GM19397 (cell line): ENCODE results near the gene KIF16B.
A peak's percentile ranks its signal among the peaks of the same experiment; 100 is the strongest.
"Not testable (repeated sequence)": the region's sequence is repeated elsewhere in the genome, so short reads cannot be mapped to it uniquely, and the experiment has no call there.

Experiments
- ATAC-seq: cut with Tn5 transposase; IDR thresholded peaks from one replicate; pipeline ENCODE4 v1.9.1; 2021; ENCODE audit warnings: mild to moderate bottlenecking, moderate library complexity; ENCODE audit not compliant: unreplicated experiment

KIF16B gene

DNA sequence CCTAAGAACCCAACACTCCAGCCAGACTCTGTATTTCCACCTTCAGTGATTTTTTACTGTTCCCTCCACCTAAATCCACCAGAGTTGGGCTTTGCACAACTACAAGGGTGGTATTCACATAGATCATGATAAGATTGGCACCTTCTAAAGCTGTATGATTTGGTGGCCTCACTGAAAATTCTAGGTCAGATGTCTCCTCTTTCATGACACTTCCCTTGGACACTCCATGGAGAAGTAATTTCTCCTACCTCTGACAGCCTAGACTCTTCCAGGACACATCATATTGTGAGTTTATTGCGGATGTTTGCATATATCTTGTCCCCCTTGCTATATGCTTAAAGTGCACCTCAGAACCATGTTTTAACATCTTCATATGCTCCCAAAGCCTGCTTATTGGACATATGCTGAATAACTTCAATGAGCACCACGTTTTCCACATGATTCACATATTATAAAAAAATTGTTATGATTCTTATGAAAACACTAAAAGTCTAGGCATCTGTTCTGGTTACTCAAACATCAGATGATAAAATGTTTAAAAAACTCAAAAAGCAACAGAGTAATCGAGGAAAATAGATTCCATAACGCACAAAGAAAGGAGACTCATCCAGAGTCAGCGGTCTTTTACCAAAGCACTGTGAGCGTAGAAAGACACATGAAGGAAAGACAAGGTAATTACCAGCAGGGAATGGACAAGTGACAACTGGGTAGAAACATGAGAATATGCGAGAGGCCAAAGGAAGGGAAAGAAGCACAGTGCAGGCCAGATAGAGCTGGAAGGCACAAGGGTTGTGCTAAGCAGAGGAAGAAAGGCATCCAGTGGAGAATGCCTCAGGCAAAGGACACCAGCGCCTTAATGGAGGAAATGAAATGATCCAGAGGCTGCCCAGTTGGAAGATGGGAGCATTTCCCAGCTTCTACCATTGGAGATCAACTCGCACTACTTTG is 46.5 kb downstream of the KIF16B start:
- ATAC-seq: no peak

DNA sequence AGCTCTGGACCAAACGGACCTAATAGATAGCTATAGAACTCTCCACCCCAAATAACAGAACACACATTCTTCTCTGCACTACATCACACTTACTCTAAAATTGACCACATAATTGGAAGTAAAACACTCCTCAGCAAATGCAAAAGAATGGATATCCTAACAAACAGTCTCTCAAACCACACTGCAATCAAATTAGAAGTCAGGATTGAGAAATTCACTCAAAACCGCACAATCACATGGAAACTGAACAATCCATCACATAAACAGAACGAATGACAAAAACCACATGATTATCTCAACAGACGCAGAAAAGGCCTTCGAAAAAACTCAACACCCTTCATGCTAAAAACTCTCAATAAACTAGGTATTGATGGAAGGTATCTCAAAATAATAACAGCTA is 50.6 kb downstream of the KIF16B start:
- not testable (repeated sequence) for ATAC-seq

DNA sequence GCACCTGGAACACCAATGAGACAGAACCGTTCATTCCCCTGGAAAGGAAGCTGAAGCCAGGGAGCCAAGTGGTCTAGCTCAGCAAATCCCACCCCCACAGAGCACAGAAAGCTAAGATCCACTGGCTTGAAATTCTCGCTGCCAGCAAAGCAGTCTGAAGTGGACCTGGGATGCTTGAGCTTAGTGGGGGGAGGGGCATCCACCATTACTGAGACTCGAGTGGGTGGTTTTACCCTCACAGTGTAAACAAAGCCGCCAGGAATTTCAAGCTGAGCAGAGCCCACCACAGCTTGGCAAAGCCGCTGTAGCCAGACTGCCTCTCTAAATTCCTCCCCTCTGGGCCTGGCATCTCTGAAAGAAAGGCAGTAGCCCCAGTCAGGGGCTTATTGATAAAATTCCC is 53.1 kb downstream of the KIF16B start:
- no peak for ATAC-seq

DNA sequence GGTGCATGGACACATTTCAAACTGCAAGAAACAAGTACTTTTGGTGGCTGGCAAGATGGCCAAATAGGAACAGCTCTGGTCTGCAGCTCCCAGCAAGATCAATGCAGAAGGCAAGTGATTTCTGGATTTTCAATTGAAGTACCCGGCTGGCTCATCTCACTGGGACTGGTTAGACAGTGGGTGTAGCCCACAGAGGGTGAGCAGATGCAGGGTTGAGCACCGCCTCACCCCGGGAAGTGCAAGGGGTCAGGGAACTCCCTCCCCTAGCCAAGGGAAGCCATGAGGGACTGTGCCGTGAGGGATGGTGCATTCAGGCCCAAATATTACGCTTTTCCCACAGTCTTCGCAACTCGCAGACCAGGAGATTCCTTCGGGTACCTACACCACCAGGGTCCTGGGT is 53.6 kb downstream of the KIF16B start:
- ATAC-seq: not testable (repeated sequence)

DNA sequence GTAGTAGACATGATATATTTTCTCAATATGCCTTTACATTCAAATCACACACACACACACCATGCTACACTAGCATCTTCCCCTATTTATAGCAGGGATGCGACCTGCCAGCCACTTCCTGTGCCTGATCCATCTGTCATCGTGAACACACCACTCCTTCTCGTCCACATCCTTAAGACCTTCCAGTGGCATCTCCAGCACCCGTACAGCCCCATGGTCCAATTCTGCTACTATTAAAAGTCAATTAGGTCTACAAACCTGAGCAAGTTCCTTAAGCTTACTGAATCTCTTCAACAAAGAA is 54.5 kb downstream of the KIF16B start:
- ATAC-seq: no peak

DNA sequence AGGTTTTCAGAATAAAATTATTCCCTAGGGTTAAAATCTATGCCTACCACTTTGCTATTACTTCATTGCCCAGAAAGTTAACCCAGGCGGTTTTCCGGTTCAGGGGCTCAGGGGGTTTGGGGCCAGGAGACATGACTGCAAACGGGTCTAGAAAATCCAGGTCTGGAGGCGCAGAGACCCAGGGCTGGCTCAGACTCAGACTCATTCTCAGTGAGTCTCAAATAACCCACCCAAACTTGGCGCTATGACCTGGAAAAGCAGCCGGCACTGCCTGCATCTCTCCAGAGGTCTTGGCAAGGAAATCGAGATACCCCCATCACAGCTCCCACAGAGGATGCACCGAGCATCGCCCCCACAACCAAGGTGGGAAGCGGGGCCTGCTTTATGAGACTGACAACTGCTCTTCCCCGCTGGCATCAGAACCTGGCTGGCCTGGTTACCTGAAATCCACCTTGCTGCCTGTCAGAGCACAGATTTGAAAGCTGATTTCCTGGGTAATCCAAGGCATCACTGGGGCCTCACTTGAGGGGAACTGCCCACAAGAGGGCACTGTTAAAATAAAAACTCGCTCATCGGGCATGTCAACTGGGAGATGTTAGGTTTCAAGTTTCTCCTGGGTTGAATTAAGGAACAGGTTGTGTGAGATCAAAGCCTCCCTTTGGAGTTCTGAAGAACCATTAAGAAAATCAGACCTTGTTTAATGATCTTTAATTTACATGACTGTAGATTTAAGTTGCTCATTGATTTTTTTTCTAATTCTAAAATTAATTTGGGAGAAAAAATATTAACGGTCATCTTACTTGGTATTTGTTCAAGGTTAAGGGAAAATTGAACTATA is 55.1 kb downstream of the KIF16B start:
- ATAC-seq: no peak

DNA sequence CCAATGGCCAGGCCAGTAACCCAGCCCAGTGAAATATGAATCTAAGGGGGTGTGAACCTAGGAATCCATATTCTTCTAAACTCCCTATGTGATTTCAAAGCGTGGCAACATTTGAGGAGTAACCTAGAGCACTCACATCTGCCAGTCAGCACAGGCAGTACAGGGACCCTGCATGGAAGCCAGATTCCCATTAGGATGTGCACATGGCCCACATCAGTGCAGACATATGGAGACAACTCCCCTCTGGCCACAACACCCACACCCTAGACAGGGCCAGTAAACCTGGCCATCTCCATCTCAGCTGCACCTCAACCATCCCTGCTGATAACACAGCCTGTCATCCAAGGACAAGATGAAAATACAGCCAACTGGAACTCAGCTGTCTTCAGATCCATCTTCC is 56.5 kb downstream of the KIF16B start:
- ATAC-seq: no peak

DNA sequence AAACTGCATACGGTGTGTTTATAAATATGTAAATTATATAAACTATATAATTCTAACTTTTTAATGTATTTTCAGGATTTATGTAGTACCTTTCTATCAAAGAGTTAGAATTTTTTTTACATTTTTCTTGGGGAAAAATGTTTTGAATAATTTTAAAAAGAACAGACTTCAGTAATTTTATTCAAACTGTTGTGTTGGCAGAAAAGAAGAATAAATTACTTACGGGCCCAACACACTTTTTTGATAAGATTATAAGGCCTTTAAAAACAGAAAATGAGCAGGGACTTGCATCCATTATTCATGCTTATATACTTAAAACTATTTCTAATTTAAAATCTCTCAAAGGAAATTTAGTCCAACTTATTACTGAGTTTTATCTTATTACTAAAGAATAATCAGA is 58.2 kb downstream of the KIF16B start:
- no peak for ATAC-seq

DNA sequence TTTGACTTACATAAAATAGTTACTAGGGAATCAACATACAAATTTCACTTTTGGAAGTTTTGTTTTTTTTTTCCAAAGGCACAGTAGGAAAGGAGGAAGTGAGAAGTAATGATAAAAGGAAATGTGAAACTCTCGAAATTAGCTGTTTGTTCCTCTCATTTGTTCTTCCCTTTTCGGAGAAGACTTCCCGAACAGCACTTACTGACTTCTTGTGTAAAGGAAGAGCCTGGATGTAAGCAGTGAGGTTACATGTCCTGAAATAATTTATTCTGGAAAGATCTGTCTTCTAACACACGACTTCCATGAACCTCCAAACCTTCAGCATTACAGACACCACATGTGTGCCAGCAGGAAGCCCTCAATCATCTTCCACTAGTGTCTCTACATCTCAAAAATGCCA is 59.1 kb downstream of the KIF16B start:
- no peak for ATAC-seq

DNA sequence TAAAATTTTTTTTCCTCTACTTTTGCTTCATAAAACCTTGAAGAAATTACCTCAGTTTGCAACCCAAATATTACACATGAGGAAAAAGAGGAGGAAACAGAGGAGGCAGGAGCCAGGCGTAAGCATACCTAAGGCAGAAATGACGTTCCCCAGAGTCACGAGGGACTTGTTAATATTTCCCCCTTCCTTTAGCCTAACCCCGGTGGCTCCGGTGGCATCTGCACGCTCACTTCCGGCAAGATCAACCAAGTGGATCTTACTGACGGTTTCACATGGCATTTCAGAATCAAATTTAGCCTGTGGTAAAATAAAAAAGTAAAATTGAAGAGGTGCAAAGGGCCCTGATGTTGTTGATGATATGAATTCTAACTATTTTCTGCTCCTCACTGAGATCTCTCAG is 67.4 kb downstream of the KIF16B start:
- ATAC-seq: peak; percentile 66

DNA sequence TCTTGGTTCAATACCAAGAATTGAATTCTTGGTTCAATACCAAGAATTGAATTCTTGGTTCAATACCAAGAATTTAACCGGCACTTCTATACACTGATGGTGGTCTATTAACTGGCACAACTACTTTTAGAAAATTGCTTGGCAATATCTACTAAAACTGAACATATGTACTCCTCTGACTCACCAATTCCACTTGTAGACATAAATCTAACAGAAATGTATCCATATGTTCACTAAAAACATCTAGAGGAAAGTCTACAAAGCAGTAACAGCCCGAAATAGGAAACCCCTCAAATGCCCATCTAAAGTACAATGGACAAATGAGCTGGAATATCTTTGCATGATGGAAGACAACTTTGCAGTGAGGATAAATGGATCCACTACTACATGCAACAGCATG is 71.9 kb downstream of the KIF16B start:
- ATAC-seq: no peak

DNA sequence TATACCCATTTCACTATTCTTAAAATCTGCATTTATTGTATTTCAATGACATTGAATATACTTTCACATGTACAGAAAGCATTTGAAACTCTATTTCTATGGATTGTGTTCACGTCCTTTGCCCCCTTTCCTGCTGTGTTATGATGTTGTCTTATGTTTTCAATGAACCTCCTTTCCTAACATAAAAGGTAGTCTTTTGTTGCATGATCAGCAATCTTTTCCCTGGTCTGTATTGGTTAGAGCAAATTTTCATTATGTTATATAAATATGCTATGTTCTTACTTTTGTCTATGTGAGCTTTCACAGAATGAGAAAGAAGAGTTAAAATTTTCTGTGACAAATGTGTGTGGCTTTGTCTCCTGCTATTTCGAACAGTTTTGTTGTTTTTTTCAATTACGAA is 73.1 kb downstream of the KIF16B start:
- ATAC-seq: no peak

DNA sequence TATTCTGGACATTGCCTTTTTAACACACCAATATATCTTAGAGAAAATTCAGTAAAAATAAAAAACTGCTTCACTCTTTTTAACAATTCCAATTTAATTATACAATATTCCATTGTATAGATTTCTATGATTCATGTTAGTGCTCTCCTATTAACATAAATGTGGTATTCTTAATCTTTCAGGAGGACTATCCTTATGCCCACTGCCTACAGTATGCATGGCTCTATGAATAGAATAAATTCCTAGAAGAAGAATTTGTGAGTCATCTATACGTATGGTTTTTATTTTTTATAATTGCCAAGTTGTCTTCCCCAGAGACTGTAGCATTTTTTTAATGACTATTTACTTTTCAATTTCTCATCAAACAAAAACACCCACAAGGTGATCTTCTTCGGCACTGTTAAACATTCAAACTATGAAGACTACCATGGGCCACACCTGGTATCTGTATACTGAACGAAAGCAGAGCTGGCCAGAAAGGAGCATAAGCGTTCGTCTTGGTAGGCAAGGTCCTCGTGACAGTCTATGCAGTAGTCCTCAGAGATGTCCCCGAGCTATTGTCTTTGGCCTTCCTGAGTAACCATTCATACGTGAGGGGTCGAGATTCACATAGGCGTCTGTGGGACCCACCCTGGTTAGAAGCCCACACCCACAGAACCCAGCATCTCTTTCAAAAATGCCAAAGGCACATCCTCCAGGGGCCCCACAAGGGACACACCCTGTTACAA is 74.6 kb downstream of the KIF16B start:
- ATAC-seq: no peak

DNA sequence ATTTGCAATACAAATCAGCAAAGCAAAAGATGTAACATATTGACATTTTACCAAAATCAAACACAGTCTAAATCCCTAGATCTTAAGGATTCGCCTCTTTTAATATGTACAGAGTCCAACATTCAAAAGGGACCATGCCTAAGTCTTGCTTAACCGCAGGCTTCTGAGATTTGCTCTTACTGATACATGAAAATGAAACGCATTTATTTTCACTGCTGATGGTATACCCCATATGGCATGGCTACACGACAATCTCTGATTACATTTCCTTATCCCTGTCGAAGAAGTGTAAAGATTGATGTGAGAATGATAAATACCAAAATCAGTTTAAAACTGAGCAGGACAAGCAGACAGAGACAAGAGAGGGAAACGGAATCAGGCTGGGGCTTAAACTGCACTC is 75.4 kb downstream of the KIF16B start:
- ATAC-seq: no peak

DNA sequence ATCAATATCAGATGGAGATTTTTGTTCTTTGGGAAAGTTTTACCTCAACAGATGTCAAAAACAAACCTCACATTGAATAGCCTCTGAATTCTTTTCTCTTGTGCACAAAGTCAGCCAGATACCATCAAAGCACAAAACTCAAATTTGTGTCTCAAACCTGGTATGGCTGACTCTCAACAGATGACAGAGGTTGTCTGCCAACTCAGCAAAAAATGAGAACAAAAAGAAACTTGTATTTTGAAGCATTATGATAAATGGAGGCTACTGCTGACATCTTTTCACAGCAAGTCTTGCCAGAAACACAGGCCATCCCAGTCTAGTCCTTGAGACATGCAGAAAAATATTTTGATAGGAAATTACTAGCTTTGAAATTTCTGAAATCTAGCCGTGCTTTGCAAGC is 79.8 kb downstream of the KIF16B start:
- ATAC-seq: no peak

DNA sequence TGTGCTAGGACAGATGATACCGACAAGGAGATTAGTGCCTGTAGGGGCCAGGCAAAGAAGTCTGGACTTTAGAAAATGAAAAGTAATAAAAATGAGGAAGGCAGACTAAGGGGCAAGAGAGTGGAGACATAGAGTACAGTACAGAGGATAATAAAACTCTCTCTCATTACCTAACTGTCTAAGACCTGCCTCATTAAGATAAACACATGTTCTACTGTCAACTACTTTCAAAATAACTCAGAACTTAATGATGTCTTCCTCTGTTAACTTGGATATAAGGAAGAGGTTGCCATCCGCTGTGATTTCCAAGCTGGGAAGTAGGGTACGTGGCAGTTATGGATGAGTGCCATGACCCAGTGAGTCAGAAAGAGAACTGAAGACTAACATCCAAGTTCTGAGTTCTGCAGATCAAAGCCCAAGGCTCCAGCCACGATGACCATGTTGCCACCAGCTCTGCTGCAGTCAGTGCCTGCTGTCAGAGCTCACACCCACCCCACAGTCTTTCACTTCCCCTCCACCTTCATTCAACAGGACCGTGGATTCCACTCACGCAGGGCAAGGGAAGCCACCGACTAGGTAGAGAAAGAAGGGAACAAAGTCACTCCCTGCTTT is 81.8 kb downstream of the KIF16B start:
- no peak for ATAC-seq

DNA sequence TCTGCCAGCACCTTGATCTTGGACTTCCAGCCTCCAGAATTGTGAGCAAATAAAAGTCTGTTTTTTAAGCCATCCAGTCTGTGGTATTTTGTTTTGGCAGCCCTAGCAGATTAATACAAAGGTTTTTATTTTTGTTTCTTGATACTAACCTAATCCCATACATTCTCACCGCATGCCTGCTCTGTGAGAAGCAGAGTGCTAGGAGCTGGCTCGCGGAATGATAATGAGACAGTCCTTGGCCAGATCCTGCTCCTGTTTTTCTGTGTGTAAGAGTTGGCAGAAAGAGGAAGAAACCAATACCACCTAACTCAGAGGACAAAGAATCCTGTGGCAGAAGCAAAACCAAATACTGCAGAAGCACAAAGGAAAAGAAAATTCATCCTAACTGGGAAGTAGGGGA is 82.6 kb downstream of the KIF16B start:
- no peak for ATAC-seq

DNA sequence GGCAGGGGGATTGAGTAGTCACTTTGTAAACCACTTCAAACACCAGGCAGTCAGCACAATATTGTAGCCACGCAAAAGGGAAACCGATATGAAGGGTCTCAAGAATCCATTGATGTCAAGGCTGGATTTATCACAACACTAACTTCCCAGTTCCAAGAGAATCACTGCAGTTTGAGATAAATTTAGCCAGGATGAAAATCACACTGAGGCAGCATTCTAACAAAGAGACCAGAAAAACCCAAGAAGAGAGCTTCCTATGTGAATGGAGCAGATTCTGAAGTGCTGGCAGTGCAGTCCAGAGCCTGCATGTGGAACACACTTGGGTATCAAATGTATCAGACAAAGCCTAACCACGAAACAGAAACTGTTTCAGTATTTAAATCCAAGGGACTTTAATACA is 84.6 kb downstream of the KIF16B start:
- ATAC-seq: no peak

DNA sequence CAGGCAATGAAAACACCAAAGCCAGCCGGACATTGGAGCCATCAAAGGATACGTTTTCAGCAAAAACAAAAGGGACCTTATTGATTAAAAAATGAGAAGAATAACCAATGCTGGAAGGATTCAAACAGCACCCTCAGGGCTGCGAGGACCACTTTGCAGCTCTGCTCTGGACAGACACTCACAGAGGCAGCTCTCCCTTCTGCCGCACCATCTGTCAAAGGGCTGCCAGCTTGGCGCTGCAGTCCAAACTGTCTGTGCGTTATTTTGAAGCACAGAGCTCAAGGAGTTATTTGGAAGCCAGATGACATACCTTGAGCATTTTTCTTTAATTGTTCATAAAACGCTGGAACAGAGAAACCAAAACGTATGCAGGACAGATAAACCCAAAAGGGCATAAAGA is 85.2 kb downstream of the KIF16B start:
- no peak for ATAC-seq

DNA sequence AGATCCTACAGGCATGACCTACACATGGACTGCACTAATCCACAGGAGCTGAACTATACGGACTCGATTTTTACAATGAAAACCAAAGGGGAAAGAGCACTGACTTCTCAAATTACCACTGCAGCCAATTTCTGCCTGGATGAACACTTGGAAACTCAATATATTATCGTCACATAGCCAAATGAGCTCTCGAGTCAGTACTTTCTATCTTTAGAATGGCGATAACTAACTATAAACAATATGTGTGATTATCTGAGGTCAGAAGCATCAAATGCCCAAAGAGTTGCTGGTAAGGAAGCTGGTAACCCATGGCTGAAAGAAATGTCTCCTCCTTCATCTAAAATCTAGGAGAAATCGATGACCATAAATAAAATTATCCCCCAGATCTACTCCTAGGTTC is 86.7 kb downstream of the KIF16B start:
- ATAC-seq: no peak

DNA sequence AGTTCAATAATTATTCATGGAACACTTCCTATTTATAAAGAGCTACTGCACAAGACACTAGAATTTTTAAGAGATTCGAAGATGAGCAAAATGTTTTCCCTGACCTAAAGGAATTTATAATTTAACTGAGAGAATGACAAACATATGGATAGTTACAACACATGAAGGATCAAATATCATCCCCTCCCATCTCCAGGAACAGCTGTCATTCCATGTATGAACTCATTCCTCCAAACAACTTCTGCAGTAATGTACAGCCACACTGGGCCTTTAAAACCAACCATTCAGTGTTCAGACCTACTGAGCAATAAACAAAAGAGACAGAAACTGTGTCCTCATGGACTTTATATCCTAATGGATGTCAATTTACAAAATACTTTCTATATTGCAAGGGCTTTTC is 87.8 kb downstream of the KIF16B start:
- ATAC-seq: no peak
